PC-3 (cell line): ENCODE data around the gene WDPCP. TPM values are rescaled to one million over a fixed set of nuclear protein-coding genes. Genes with fewer than 3 reads are reported as not detected.

Experiments
- ATAC-seq: fragments of 200-7000 bp; cut with Tn5 transposase; 2 replicates; pipeline ENCODE4 v1.9.1; 2020; ENCODE audit warnings: mild to moderate bottlenecking, moderate library complexity
- BruUV-seq: library from RNA; stranded (reverse); fragments of 400-500 nt; replicated peaks from 2 replicates; lab custom pipeline; 2021; lab: Mats Ljungman, UMichigan
- CTCF ChIA-PET: fragments of 300-600 bp; sonication (Branson Sonifier 250); formaldehyde crosslinking; loops from one replicate; lab custom pipeline; 2022; ENCODE audit warnings: antibody characterized with exemption; lab: Charles Lee
- POLR2A ChIA-PET: fragments of 300-600 bp; sonication (Branson Sonifier 250); formaldehyde crosslinking; loops from one replicate; lab custom pipeline; 2022; ENCODE audit warnings: antibody characterized with exemption; ENCODE audit not compliant: unreplicated experiment; lab: Charles Lee
- DNase-seq: peaks from one replicate; pipeline ENCODE4 v3.0.0-alpha.2; 2015
- H2AFZ ChIP-seq: fragments of 300-600 bp; sonication (generic); 2 replicates; pipeline ENCODE4 v1.6.0; 2016; ENCODE audit warnings: antibody characterized with exemption, low read length
- H3F3A ChIP-seq: fragments of 300-600 bp; sonication (generic); one replicate; pipeline ENCODE4 v1.6.0; 2017; ENCODE audit warnings: antibody characterized with exemption, low read length, control low read depth, mild to moderate bottlenecking; ENCODE audit not compliant: unreplicated experiment
- H3K27ac ChIP-seq: fragments of 300-600 bp; sonication (generic); 2 replicates; pipeline ENCODE4 v1.5.1; 2016; ENCODE audit warnings: mild to moderate bottlenecking, low read length
- H3K27me3 ChIP-seq: fragments of 300-600 bp; sonication (generic); 2 replicates; pipeline ENCODE4 v1.6.1; 2016; ENCODE audit warnings: low read length, mixed read lengths
- H3K36me3 ChIP-seq: fragments of 300-600 bp; sonication (generic); 2 replicates; pipeline ENCODE4 v1.6.1; 2016; ENCODE audit warnings: low read depth, mixed run types, low read length, mixed read lengths
- H3K4me1 ChIP-seq: fragments of 300-600 bp; sonication (generic); 2 replicates; pipeline ENCODE4 v1.5.1; 2016; ENCODE audit warnings: low read length; ENCODE audit not compliant: insufficient read depth
- H3K4me2 ChIP-seq: fragments of 300-600 bp; sonication (generic); 2 replicates; pipeline ENCODE4 v1.6.0; 2016; ENCODE audit warnings: low read length
- H3K4me3 ChIP-seq: fragments of 300-600 bp; sonication (generic); 2 replicates; pipeline ENCODE4 v1.5.1; 2016; ENCODE audit warnings: mild to moderate bottlenecking, low read length, mixed read lengths
- H3K79me2 ChIP-seq: fragments of 300-600 bp; sonication (generic); 2 replicates; pipeline ENCODE4 v1.6.1; 2017; ENCODE audit warnings: low read length, mixed read lengths
- H3K9ac ChIP-seq: fragments of 300-600 bp; sonication (generic); 2 replicates; pipeline ENCODE4 v1.6.0; 2016; ENCODE audit warnings: mild to moderate bottlenecking, low read length
- H3K9me2 ChIP-seq: fragments of 300-600 bp; sonication (generic); replicated peaks from 2 replicates; pipeline ENCODE4 v1.6.1; 2016; ENCODE audit warnings: mixed run types, low read length, mixed read lengths
- H3K9me3 ChIP-seq: fragments of 300-600 bp; sonication (generic); 2 replicates; pipeline ENCODE4 v1.6.1; 2016; ENCODE audit warnings: low read length, mixed read lengths
- H4K20me1 ChIP-seq: fragments of 300-600 bp; sonication (generic); 2 replicates; pipeline ENCODE4 v1.6.1; 2016; ENCODE audit warnings: low read length, mixed read lengths
- CTCF ChIP-seq: fragments of 300-600 bp; sonication (generic); conservative IDR thresholded peaks from 2 replicates; pipeline ENCODE4 v1.5.1; 2017; ENCODE audit warnings: antibody characterized with exemption, low read depth, mild to moderate bottlenecking, low read length
- EZH2 ChIP-seq: fragments of 300-600 bp; sonication (generic); IDR thresholded peaks from one replicate; pipeline ENCODE4 v1.6.1; 2017; ENCODE audit warnings: antibody characterized with exemption, mild to moderate bottlenecking, low read length; ENCODE audit not compliant: unreplicated experiment
- EZH2phosphoT487 ChIP-seq: fragments of 300-600 bp; sonication (generic); IDR thresholded peaks from 2 replicates; pipeline ENCODE4 v1.6.1; 2018; ENCODE audit warnings: mild to moderate bottlenecking, antibody characterized with exemption, low read length, borderline replicate concordance
- intact Hi-C: fragments of 100-400 bp; cut with micrococcal nuclease; formaldehyde crosslinking; loops from 2 replicates; pipeline ENCODE4 v1.9.0; 2023
- total RNA-seq: library from RNA; depleted of rRNA; stranded (reverse); fragments of >200 nt; gene quantifications from 2 replicates; pipeline ENCODE4 v1.2.3, GENCODE V29; 2014

WDPCP gene
- total RNA-seq, 1 experiment from 2014 or later: 4.0 TPM

DNA sequence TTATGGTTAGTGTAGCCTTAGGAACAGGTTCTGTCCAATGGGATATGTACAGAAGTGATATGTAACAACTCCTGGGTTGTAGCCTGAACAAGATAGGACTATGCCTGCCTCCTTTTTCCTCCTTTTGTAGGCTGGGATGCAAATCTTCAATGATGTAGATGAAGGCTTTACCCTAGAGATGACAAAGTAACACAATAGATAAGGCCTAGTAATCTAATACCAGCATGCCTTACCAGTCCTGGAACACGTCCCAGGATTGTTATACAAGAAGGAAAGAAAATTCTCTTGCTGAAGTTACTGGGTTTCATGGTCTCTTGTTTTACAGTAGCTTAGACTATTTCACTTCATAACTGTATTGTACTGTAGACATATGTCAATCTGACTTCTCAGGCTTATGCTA is 345.5 kb downstream of the WDPCP start:
- H3K27ac ChIP-seq: no peak overlapping the region
- H3F3A ChIP-seq: no peaks in the 10 kb centered on the region
- no peaks in the 10 kb centered on the region for H3K79me2 ChIP-seq
- intact Hi-C loops: no loop called here
- H4K20me1 ChIP-seq: no peaks in the 10 kb centered on the region
- H3K9me3 ChIP-seq: no peaks in the 10 kb centered on the region
- CTCF ChIA-PET: no interaction called here
- POLR2A ChIA-PET: no interaction called here
- BruUV-seq: no TSS peak
- H3K4me2 ChIP-seq: no peak overlapping the region
- H3K4me3 ChIP-seq: no peak overlapping the region
- no peaks in the 10 kb centered on the region for H3K27me3 ChIP-seq
- H3K36me3 ChIP-seq: no peaks in the 10 kb centered on the region
- DNase-seq (no peak), ATAC-seq (no peak)
- H3K9ac ChIP-seq: no peak overlapping the region
- TF ChIP-seq EZH2 (no peak), EZH2phosphoT487 (no peak), CTCF (no peak)
- H2AFZ ChIP-seq: no peak overlapping the region
- no peaks in the 10 kb centered on the region for H3K9me2 ChIP-seq
- H3K4me1 ChIP-seq: no peaks in the 10 kb centered on the region

DNA sequence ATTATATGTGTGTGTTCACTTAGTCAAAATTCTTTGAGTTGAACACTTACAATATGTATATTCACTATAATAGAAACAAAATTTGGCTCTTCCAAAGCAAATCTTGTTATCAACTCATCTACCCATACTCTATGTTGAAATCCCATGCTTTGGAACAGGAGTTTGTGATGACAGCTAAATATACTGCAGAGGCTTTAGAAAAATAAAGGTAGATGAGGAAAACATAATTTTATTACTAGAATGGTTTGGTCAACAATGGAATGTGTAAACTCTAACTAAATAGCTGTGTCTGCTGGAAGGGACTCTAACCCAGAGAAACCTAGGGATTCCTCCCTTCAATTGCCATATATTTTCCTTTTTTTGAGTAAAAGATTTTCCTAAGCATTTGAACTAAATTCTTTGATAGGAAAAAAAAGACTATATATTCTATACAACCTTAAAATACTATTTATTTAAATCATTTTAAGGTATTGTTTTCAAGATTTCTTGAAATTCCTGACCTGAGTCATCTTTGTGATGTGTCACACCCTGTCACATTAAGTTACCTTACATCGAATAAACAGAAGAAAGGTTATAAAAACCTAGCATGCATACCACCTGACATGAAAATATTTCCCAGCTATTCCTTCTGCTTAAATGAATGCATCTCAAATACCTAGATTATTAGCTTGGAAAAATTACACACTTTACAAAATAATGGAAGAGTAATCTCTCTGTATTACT is 362.2 kb downstream of the WDPCP start:
- H2AFZ ChIP-seq: no peak overlapping the region
- no peaks in the 10 kb centered on the region for H3K36me3 ChIP-seq
- H3K4me1 ChIP-seq: peaks cover 21% of the 10 kb centered on the region
- TF ChIP-seq EZH2: no peak
- no peak for TF ChIP-seq CTCF
- TF ChIP-seq EZH2phosphoT487: no peak
- no peaks in the 10 kb centered on the region for H3K27me3 ChIP-seq
- H3K27ac ChIP-seq: peak overlapping the region; percentile 46
- POLR2A ChIA-PET: no interaction called here
- no peak overlapping the region for H3K9ac ChIP-seq
- no peaks in the 10 kb centered on the region for H3K79me2 ChIP-seq
- no peaks in the 10 kb centered on the region for H3K9me3 ChIP-seq
- no peaks in the 10 kb centered on the region for H3F3A ChIP-seq
- DNase-seq: peak; percentile 74
- BruUV-seq: no TSS peak
- H4K20me1 ChIP-seq: no peaks in the 10 kb centered on the region
- intact Hi-C loops: no loop called here
- ATAC-seq: peak; percentile 91
- no peak overlapping the region for H3K4me3 ChIP-seq
- peak overlapping the region; percentile 45 for H3K4me2 ChIP-seq
- H3K9me2 ChIP-seq: no peaks in the 10 kb centered on the region
- CTCF ChIA-PET: no interaction called here

GRCh38 chr2:63218800-63219526 is 369.3 kb downstream of the WDPCP start:
- TF ChIP-seq CTCF (no peak), EZH2phosphoT487 (no peak), EZH2 (no peak)
- Histone ChIP-seq H3K79me2 (no peaks in the 10 kb centered on the region), H3K9me3 (no peaks in the 10 kb centered on the region), H3K4me3 (no peak overlapping the region), H3K27me3 (no peaks in the 10 kb centered on the region), H3K4me1 (peaks cover 8% of the 10 kb centered on the region), H3F3A (no peaks in the 10 kb centered on the region), H2AFZ (no peak overlapping the region), H3K27ac (peak overlapping the region; percentile 9; the same call in 1 of the 2 replicates), H3K9me2 (no peaks in the 10 kb centered on the region), H4K20me1 (no peaks in the 10 kb centered on the region), H3K4me2 (peak overlapping the region; percentile 42), H3K36me3 (no peaks in the 10 kb centered on the region), H3K9ac (no peak overlapping the region)
- ChIA-PET CTCF (no interaction called here), POLR2A (no interaction called here)
- intact Hi-C loops: loop anchor here (5.0 kb wide), 1 partner anchor 63 kb away; no protein-coding TSS in a partner anchor
- peak; percentile 100 for ATAC-seq
- BruUV-seq: no TSS peak
- DNase-seq: peak; percentile 77
